NCI-H146 treated with DMSO at 0.1 percent for 48 hours (cell line): ENCODE measurements around the gene SGIP1.
"Not testable (repeated sequence)": the region's sequence is repeated elsewhere in the genome, so short reads cannot be mapped to it uniquely, and the experiment has no call there.

Experiments
- DNase-seq: peaks from one replicate; lab custom pipeline; 2025; ENCODE audit not compliant: unreplicated experiment; lab: John Stamatoyannopoulos, UW

Gene SGIP1

DNA sequence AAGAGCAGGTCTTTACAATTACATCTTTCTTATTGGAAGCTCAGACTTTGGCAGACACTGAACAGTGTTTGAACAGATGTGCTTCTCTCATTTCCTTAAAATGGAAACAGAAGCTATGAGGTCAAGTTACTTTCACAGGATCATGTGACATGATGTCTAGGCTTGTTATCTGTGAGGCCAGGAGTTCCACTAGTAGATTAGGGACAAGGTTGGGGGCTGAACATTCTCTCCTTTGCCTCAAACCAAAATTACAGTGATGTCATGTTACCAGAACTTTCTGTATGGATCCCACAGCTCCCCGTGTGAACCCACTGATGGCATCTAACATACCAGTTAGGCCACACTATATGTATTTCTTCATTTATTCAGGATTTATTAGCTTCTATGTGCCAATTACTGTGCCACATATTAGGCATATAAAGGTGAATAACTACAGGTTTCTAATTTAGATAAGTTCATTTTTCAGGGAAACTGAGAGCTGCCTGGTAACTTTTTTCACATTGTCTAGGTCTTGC is 224.3 kb downstream of the SGIP1 start:
- no peak for DNase-seq

DNA sequence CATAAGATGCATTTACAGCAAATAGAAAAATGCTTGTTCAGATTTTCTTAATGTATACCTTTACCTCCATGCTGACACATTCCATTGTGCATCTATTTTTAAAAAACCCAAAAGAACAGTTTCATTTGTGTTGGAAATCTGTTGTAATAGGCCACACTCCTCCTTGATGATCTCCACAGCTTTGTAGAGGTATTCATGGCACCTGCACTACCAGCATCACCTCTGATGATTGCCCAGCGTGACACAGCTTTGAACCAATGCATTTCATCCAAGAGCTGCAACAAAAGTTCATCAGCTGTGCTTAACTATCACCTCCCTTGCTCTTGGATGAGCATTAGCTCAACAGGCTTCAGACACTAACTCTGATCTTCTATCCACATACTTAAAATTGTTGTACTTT is 226.6 kb downstream of the SGIP1 start:
- DNase-seq, result no peak

DNA sequence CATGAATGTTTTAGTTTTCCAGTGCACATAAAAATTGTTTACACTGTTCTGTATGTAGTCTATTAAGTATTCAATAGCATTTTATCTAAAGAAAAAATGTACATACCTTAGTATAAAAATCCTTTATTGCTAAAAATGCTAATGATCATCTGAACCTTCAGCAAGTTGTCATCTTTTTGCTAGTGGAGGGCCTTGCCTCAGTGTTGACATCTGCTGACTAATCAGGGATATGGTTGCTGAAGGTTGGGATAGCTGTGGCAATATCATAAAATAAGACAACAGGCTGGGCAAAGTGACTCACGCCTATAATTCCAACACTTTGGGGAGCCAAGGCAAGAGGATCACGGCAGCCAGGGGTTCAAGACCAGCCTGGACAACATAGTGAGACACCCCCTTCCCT is 227.3 kb downstream of the SGIP1 start:
- no peak for DNase-seq

DNA sequence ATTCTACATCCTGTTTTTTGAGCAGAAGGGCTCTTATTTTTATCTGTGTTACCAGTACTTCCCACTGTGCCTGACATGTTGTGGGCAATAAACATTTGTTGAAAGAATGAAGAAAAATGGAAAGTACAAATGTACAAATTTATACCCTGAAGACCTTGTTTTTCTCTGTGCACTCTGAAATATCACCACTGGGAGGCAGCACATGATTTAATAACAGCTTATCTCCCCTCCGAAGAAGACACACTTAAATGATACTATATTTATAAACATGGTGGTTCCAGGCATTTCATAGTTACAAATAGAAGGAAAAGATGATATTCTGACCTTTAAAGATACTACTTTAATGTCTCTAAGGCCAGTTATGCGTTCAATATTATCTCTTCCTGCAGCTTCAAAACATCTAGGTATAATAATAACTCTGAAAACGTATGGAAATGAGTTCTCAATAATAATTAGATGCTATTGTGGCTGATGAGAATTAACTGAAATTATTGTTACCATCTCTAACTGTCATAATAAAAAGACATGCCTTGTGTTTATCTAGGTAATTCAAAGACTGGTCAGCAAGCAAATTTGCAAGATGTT is 231.1 kb downstream of the SGIP1 start:
- DNase-seq, result no peak

DNA sequence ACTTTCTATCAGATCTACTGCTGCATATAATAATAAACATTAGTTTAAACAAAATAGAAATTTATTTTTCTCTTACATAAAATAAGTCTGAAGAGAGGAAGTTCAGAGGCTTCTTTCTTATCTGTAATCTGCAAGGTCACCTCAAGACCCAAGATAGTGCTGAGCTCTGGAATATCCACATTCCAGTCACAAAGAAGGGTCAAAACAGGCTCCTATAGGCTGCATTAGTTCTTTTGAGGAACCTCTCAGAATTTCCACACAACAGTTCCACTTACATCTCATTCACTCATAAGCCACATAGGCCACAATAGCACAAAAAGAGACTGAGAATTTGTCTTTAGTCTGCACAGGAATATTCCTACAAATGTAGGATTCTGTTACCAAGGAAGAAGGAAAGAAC is 233.7 kb downstream of the SGIP1 start:
- DNase-seq, result no peak

DNA sequence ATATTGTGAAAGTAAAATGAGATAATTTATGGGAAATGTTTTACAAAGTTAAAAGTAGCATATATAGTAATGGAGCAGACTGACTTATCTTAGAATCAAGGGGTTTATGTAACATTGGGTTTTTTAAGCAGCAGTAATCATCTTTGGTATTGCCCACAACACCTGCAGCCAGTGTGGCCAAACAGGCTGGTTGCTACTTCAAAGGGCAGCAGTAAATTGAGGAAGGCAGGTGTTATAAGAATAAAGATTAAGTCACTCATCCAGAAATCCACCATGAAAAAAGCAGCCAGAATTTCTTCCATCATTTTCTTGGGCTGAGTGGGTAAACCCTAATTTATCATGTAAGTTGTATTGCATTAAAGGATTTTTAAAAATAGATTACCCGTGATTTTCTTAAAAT is 235.0 kb downstream of the SGIP1 start:
- DNase-seq, result no peak

DNA sequence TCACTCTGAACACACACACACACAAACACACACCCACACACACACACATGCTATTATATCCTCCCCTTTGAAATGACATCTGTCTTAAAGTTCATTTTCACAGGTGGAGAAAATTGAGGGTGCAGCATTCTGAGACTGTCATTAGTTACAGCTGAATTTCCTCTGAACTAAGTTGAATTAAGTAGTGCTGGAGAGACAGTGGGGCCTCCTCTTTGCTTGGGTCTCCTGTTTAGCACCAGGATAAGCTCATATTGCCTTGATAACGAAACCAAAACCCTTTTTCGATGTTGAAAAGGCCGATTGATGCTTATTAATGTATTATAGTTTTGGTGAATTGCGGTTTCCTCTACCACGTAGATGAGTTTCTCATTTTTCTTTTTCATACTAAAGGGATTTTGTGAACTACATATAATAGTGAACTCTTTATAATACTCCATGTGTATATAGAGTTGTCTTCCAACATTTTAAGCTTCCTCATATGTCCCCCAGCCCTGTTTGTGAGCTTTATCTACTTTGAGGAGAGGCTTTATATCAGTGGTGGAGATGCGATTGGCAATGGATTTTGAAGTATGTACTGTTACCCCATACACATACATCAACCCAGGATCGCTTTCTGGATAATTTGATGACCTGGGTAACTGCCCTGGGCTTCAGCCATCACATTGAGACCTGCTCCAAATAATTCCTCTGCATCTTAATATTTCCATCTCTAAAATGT is 235.7 kb downstream of the SGIP1 start:
- DNase-seq, result no peak

DNA sequence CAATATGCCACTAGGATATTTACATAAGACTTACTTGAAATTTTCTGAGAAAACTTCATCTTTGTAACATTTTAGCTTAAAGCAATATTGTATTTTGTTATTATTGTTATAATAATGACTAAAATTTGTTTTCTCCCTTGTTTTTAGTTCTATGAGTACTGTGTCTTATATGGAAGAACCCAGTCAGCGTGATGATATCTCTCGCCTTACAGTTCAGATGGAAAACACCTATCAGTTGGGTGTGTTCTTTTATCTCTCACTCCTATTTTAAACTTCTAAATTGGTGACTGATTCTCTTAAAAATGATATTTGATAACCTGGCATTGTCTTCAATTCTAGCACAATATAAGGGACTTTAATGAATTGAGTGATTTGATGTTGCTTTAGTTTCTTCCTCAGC is 236.3 kb downstream of the SGIP1 start:
- no peak for DNase-seq

DNA sequence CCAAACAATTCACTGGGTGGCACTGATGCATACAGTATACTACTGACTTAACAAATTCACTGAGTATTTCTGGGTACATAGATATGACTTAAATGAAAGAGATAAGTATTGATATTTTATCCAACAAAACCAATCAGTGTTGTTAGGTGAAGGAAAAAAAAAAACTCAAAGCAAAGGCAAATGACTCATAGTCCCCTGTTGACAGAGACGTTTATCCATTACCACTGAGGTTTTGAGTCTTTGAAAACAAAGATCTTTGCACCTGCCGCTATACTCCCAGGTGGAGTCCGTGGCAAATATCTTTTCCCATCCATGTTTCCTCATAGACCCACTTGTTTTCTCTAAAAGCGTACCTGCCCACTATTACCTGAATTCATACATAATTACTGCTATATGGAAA is 236.7 kb downstream of the SGIP1 start:
- no peak for DNase-seq

DNA sequence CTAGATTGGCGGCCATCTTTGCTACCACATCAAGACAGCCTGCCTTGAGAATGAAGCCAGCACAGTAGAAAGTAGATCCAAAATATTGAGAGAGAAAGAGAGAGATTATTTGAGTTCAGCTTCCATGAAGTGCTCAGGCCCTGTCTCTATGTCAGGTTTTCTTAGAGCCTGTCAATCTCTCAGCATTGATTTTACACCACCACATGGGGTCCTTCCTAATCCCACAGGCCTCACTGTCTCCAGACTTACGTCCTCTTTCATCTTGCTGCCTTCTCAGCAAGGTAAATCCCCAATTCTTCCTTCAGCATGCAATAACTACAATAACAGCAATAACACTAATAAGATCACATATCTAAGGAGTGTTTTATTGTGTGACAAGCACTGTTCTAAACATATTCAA is 239.3 kb downstream of the SGIP1 start:
- no peak for DNase-seq

DNA sequence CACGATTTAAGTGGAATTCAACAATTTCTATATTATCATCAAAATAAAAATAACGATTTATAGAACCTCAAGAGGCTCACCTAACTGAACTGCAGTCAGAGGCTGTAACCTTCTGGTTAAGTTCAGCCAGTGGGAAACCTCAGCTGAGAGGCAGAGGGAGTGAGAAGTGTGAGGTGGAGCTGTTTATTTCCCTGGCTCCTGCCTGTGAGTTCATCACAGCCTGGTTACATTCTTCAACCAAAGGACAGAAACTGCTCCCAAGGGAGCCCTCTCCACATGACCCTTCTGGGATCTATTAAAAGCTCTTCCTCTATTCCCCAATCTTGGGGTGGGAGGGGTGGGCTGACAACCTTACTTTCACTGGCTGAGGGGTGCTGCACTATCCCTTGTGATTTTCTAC is 240.5 kb downstream of the SGIP1 start:
- no peak for DNase-seq

DNA sequence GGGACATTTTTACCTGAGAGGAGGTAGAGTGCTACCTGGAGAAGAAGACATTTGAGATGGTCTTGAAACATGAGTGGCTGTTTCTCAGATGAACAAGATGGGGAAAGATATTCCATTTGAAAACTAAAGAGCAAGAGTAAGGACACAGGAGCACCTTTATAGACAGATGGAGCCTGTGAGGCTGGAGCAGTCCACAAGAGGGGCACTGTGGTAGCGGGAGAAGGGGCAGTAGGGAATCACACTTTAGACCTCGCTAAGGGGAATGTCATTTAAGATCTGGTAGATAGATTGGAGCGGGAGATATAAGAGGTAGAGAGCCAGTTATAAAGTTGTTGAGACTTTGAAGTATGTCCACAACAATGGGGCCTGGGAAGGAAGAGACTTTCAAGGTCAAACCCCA is 241.7 kb downstream of the SGIP1 start:
- DNase-seq, result no peak

DNA sequence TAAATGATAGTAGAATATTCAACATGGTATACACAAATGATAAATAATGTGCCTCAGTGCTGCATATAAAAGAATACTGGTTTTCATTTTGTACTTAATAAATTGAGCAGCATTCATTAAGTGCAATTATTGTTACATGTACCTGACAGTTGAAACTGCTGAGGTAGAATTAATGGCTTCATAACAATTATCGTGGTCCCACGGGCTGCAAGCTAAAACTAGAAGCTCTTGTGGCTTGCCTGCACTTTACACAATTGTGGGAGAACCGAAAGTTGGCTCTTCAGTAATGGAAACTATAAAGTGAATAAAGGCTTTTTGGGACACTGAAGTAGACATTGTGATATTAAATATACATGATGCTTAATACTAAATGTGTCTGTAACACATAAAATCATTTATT is 243.9 kb downstream of the SGIP1 start:
- no peak for DNase-seq

DNA sequence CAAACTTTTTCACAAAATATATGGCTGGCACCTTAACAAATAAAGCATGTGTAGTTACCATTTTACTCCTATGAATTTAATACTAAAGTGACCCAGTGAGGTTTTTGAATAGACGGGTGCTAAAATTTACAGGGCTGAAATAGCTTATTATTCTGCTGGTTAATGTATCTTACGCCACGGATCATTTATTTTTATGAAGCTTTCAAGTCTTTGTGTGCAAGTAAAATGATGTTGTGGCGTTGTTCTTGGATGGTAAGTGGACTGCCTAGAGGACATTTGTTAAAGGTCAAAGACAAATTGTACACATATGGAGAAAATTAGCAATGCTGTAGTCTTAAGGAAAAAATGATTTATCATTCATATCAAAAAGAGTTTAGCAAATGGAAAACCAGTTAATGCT is 244.3 kb downstream of the SGIP1 start:
- no peak for DNase-seq

DNA sequence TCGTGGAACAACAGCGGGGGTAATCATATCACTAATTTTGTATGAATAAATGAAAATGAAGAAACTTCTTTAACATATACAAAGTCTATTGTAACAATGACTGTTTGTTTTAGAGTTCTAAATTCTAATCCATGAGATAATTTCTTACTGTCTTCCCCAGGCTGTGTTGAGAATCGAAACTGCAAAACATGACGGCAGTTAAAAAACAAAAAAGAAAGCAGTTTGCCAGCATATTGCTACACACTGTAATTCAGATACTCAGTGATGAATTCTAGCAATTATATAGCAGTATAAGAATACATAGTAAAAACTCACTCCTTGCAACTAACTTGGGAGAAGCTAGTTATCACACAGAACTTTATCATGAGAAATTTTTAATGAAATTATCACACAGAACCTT is 245.0 kb downstream of the SGIP1 start:
- DNase-seq, result no peak

DNA sequence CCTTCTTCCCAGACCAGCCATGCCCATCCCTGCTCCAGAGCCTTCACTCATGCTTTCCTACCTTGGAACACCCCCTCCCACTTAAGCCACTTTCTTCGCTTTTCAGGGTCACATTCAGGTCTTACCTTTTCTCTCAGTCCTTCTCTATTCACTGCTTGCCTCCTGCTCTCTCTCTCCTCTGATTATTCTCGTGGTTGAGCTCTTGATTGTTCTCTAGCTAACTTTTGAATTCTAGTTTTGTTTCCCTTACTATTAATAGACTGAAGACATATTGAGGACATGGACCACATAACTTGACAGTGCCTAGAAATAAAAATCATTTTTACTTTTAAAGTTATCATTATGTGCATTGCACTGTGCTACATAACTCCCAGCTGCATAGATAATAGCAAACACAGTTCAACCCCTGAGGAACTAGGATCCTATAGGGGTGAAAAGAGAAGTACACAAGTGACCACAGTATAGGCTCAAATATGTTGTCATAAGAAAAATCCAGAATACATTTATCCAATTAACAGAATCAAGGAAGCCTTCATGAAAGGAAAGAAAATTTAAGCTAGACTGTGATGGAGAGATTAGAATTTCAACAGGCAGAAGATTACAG is 245.6 kb downstream of the SGIP1 start:
- DNase-seq, result no peak

DNA sequence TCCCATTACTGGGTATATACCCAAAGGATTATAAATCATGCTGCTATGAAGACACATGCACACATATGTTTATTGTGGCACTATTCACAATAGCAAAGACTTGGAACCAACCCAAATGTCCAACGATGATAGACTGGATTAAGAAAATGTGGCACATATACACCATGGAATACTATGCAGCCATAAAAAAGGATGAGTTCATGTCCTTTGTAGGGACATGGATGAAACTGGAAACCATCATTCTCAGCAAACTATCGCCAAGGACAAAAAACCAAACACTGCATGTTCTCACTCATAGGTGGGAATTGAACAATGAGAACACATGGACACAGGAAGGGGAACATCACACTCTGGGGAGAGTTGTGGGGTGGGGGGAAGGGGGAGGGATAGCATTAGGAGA is 251.8 kb downstream of the SGIP1 start:
- DNase-seq, result not testable (repeated sequence)

DNA sequence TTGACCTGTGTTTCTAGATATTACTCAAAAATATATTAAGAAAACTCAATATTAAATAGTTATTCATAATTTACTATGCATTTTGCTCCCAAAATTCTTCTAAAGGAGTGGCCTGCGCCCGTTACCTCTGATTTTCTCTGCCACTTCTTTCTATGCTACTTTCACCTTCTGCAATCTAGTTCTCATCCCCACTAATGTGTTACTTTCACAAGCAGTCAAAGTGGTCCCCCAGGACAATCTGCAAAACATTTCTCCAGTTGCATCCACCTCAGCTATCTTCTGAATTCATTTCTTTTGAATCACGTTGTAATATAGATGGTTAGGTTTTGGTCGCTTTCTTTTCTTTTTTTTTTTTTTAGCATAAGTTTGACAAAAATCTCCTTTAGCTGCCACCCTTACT is 253.7 kb downstream of the SGIP1 start:
- no peak for DNase-seq

DNA sequence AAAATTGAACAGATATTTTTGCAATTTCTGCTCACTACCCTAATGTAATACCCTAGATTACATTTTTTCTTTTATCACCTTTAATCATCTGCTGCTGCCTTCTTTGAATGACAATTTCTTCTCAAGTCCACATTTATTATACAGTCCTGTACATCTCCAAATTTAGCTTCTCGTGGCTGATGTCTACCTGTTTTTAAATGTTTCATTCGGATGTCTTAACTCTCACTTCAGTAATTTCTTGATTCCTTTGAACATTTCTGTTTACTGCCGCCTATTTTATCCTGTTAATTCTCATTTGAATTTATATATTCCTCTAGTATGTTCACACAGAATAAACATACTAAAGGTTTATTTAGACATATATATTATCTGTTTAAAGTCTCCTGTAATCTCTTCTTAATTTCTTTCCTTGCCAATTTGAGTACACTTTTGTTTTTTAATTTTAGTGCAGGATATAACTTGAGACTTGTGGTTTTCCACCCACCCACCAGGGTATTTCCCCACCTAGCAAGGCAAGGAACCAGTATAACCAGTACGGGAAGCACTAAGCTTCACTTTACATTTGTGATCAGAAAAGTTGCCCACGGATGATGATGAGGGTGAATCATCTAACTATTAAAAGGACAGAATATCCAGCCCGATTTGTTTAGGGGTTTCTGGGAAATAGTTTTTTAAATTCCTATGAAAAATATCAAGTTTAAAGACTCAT is 254.4 kb downstream of the SGIP1 start:
- DNase-seq, result no peak

DNA sequence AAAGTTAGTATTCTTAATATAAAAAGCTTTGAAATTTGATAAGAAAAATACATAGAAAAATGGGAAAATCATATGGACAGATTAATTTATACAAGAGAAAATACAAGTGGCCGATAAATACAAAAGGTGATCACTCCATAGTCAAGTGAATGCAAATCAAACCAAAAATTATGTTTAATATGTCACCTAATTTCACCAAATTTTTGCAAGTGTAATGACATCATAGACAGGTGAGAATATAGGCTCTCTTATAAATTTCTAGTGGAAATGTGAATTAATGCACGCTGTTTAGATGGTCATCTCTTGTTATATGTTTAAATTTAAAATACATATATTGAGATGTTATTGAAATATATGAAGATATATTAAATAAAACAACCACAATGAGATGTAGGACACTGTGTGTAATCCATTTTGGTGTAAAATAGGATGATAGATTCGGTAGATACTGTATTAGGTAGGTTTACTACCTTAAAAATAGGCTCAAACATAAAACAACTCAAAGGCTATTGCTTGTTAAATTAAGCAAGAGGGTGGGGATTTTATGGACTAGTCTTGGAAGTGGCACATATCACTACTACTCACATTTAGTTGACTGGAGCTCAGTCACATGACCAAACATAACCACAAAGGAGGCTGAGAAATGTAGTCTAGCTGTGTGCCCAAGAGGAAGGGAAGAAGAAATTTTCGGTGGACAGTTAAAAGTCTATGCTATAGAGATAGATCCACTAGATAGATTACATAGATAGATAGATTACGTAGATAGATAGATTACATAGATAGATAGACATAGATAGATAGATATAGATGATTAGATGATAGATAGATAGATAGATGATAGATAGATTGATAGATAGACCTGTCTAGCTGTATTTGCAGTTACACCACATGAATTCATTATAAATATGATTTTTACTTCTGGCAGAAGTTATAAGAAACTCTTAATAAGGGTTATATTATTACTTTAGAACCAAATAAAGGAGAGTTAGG is 258.0 kb downstream of the SGIP1 start:
- DNase-seq, result no peak

DNA sequence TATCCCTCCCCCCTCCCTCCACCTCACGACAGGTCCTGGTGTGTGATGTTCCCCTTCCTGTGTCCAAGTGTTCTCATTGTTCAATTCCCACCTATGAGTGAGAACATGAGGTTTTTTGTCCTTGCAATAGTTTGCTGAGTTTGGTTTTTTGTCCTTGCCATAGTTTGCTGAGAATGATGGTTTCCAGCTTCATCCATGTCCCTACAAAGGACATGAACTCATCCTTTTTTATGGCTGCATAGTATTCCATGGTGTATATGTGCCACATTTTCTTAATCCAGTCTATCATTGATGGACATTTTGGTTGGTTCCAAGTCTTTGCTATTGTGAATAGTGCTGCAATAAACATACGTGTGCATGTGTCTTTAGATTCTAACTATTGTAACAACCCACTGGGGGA is 261.9 kb downstream of the SGIP1 start:
- not testable (repeated sequence) for DNase-seq
